Calu3 (cell line): Measurements from ENCODE around the gene ZDHHC23. TPM values are rescaled to one million over a fixed set of nuclear protein-coding genes. Genes with fewer than 3 reads are reported as not detected.

Experiments used
- BruUV-seq: library from RNA; stranded (reverse); fragments of 400-500 nt; replicated peaks from 2 replicates; lab custom pipeline; 2021; lab: Mats Ljungman, UMichigan
- CTCF ChIA-PET: fragments of 300-600 bp; sonication (Branson Sonifier 250); formaldehyde crosslinking; loops from one replicate; lab custom pipeline; 2022; ENCODE audit warnings: antibody characterized with exemption; lab: Charles Lee
- DNase-seq: peaks from one replicate; pipeline ENCODE4 v3.0.0; 2022
- H3K27ac Mint-ChIP-seq: one replicate; pipeline ENCODE4 v1.8.0; 2022; ENCODE audit warnings: mixed read lengths; ENCODE audit not compliant: unreplicated experiment
- H3K27me3 Mint-ChIP-seq: one replicate; pipeline ENCODE4 v1.8.0; 2022; ENCODE audit warnings: mixed read lengths; ENCODE audit not compliant: unreplicated experiment
- H3K36me3 Mint-ChIP-seq: one replicate; pipeline ENCODE4 v1.8.0; 2022; ENCODE audit warnings: mild to moderate bottlenecking, moderate library complexity, mixed read lengths; ENCODE audit not compliant: insufficient read depth, unreplicated experiment
- H3K4me1 Mint-ChIP-seq: one replicate; pipeline ENCODE4 v1.8.0; 2022; ENCODE audit warnings: mild to moderate bottlenecking, low read depth, mixed read lengths; ENCODE audit not compliant: unreplicated experiment
- H3K4me3 Mint-ChIP-seq: one replicate; pipeline ENCODE4 v1.8.0; 2022; ENCODE audit warnings: mild to moderate bottlenecking, low read depth, moderate library complexity, mixed read lengths; ENCODE audit not compliant: unreplicated experiment
- H3K9me3 Mint-ChIP-seq: one replicate; pipeline ENCODE4 v1.8.0; 2022; ENCODE audit warnings: low read depth, mixed read lengths; ENCODE audit not compliant: unreplicated experiment
- CTCF ChIP-seq: fragments of 200-600 bp; IDR thresholded peaks from one replicate; pipeline ENCODE4 v1.8.0; 2022; ENCODE audit warnings: antibody characterized with exemption; ENCODE audit not compliant: unreplicated experiment
- intact Hi-C: fragments of 100-400 bp; cut with micrococcal nuclease; formaldehyde crosslinking; loops from one replicate; pipeline ENCODE4 v1.10.0; 2022; ENCODE audit not compliant: unreplicated experiment
- total RNA-seq: library from RNA; stranded (reverse); gene quantifications from 2 replicates; pipeline ENCODE4 v1.2.3, GENCODE V29; 2022

Gene ZDHHC23
- total RNA-seq, 1 experiment from 2014 or later, result 22.0 TPM

DNA sequence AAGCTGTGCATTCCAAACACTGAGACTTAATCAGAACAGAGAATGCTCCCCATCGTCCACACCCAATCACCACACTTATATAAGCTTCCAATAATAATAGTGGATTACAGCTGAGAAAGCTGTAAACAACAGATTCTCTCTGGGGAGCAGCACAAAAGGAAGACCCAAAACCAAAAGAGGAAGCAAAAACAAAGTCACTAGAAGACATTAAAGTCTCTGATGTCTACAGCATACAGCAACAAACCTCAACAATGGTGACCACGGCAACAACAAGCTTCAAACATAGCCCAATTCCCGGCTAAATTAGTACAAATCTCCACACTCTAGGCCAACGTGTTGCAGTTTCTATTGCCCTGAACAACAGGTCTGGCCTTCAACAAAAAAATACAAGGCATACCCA, 37.7 kb downstream of the ZDHHC23 start:
- peaks cover 6% of the 10 kb centered on the region for H3K9me3 Mint-ChIP-seq
- DNase-seq, result no peak
- CTCF ChIA-PET, result no interaction called here
- H3K4me1 Mint-ChIP-seq, result no peaks in the 10 kb centered on the region
- BruUV-seq, result no TSS peak
- no peaks in the 10 kb centered on the region for H3K27me3 Mint-ChIP-seq
- H3K4me3 Mint-ChIP-seq, result no peak overlapping the region
- intact Hi-C loops, result no loop called here
- H3K36me3 Mint-ChIP-seq, result no peaks in the 10 kb centered on the region
- no peak for TF ChIP-seq CTCF
- H3K27ac Mint-ChIP-seq, result no peak overlapping the region

- no peak for DNase-seq
- intact Hi-C loops, result no loop called here
- Mint-ChIP-seq H3K27ac (no peak overlapping the region), H3K27me3 (no peaks in the 10 kb centered on the region), H3K9me3 (no peaks in the 10 kb centered on the region), H3K4me1 (no peaks in the 10 kb centered on the region), H3K36me3 (no peaks in the 10 kb centered on the region), H3K4me3 (no peak overlapping the region)
- no peak for TF ChIP-seq CTCF
- CTCF ChIA-PET, result no interaction called here
- no TSS peak for BruUV-seq
These were observed 57.7 kb downstream of the ZDHHC23 start for GRCh38 chr3:114005481-114005880.

- BruUV-seq, result no TSS peak
- no peaks in the 10 kb centered on the region for H3K27me3 Mint-ChIP-seq
- no peaks in the 10 kb centered on the region for H3K36me3 Mint-ChIP-seq
- no peaks in the 10 kb centered on the region for H3K9me3 Mint-ChIP-seq
- intact Hi-C loops, result no loop called here
- TF ChIP-seq CTCF, result no peak
- H3K4me3 Mint-ChIP-seq, result no peak overlapping the region
- CTCF ChIA-PET, result no interaction called here
- no peak overlapping the region for H3K27ac Mint-ChIP-seq
- DNase-seq, result no peak
- no peaks in the 10 kb centered on the region for H3K4me1 Mint-ChIP-seq
These were observed 63.4 kb downstream of the ZDHHC23 start for GRCh38 chr3:114011059-114011797.

Other genes with a start within 250 kb of the ZDHHC23 start
- 155 and 156 TPM in 2 replicates for gene NAA50, start 201.8 kb upstream of the ZDHHC23 start, total RNA-seq
- gene ATP6V1A, start 201.0 kb upstream of the ZDHHC23 start, total RNA-seq, result 56.6 and 65.2 TPM in 2 replicates
- gene GRAMD1C, start 109.2 kb upstream of the ZDHHC23 start, total RNA-seq, result 5.0 and 6.3 TPM in 2 replicates
- 5.9 and 6.5 TPM in 2 replicates for gene CCDC191, start 108.5 kb downstream of the ZDHHC23 start, total RNA-seq
- gene QTRT2, start 108.7 kb downstream of the ZDHHC23 start, total RNA-seq, result 44.3 and 45.7 TPM in 2 replicates
- not detected in 2 replicates for gene DRD3, start 231.0 kb downstream of the ZDHHC23 start, total RNA-seq